ENCODE measurements around the gene NCK1.

NCK1 gene

DNA sequence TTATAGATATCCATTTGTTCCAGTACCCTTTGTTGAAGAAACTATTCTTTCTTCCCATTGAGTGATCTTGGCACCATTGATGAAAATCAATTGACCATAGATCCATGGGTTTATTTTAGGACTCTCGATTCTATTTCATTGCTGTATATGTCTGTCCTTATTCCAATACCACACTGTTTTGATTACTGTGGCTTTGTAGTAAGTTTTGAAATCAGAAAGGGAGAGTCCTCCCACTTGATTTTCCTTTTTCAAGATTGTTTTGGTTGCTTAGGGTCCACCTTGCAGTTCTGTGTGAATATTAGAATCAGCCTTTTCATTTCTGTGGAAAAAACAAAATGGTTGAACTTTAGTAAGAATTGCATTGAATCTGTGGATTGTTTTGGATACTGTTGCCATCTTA, 75.2 kb downstream of the NCK1 start:
- no peak for DNase-seq (ENCODE audit: low read depth)
- TF ChIP-seq, protein P1, sequence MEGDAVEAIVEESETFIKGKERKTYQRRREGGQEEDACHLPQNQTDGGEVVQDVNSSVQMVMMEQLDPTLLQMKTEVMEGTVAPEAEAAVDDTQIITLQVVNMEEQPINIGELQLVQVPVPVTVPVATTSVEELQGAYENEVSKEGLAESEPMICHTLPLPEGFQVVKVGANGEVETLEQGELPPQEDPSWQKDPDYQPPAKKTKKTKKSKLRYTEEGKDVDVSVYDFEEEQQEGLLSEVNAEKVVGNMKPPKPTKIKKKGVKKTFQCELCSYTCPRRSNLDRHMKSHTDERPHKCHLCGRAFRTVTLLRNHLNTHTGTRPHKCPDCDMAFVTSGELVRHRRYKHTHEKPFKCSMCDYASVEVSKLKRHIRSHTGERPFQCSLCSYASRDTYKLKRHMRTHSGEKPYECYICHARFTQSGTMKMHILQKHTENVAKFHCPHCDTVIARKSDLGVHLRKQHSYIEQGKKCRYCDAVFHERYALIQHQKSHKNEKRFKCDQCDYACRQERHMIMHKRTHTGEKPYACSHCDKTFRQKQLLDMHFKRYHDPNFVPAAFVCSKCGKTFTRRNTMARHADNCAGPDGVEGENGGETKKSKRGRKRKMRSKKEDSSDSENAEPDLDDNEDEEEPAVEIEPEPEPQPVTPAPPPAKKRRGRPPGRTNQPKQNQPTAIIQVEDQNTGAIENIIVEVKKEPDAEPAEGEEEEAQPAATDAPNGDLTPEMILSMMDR (conservative IDR thresholded peaks at IDR 0.05; ENCODE audit: low read depth, low read length), result no peak
- no peak overlapping the region for H3K4me3 ChIP-seq (ENCODE audit: low read depth, low read length)

DNA sequence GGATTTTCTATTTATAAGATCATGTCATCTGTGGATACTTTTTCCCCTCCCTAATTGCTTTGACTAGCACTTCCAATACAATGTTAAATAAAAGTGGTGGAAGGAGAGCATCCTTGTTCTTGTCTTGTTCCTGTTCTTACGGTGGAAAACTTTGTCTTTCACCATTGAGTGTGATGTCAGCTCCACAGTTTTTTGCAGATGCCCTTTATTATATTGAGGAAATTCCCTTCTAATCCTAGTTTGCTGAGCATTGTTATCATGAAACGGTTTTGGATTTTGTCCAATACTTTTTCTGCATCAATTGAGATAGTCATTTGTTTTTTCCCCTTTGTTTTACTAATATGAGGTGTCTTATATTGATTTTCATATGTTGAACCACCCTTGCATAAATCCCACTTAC, 75.8 kb downstream of the NCK1 start:
- no peak for DNase-seq (ENCODE audit: low read depth)
- no peak overlapping the region for H3K4me3 ChIP-seq (ENCODE audit: low read depth, low read length)
- TF ChIP-seq, protein P1 (conservative IDR thresholded peaks at IDR 0.05; ENCODE audit: low read depth, low read length), result no peak

DNA sequence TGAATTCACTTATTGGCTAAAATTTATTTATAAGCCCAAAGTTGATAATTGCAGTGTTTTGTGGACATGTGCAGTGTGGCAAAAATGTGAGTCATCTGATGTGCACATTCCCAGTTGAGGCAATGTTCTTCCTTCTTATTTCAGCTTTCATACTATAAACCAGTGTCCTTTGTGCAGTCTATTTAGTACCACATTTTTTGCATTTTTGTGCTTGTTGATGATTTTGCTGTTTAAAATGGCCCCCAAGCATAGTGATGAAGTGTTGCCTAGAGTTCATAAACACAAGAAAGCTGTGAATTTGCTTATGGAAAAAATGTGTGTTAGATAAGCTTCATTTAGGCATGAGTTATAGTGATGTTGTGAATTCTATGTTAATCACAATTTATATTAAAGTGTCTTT, 76.3 kb downstream of the NCK1 start:
- no peak overlapping the region for H3K4me3 ChIP-seq (ENCODE audit: low read depth, low read length)
- DNase-seq (ENCODE audit: low read depth), result peak; percentile 72
- TF ChIP-seq, protein P1 (conservative IDR thresholded peaks at IDR 0.05; ENCODE audit: low read depth, low read length), result no peak

DNA sequence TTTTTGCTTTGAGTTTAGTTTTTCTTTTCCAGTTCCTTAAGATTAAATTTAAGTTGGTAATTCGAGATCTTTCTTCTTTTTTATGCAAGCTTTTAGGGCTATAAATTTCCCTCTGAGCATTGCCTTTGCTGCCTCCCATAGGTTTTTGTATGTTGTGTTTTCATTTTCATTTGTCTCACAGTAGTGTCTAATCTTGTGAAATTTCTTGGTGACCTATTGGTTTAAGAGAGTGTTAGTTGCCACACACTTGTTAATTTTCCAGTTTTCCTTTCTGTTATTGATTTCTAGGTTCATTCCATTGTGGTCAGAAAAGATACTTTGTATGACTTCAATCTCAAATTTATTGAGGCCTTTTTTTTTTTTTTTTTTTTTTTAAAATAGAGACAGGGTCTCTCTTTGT, 77.5 kb downstream of the NCK1 start:
- TF ChIP-seq, protein P1 (conservative IDR thresholded peaks at IDR 0.05; ENCODE audit: low read depth, low read length), result no peak
- DNase-seq (ENCODE audit: low read depth), result no peak
- H3K4me3 ChIP-seq (ENCODE audit: low read depth, low read length), result no peak overlapping the region

DNA sequence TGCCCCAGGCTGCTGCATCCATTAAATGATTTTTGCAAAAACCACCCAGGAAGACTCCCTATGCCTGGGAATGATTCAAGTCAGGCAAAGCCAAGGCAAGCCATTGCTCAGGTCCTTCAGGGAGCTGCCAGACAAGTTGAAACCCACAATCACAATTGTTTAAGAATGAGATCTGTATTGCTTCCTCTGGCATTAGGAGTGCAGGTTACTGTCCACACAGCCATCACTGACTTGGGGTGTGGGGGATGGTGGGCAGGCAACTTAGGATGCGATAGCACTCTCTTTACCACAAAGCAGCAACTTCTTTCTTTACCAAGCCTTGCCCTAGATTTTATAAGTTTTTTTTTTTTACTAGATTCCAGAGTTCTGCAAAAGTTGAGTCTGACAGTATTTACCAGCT, 80.8 kb downstream of the NCK1 start:
- no peak overlapping the region for H3K4me3 ChIP-seq (ENCODE audit: low read depth, low read length)
- DNase-seq (ENCODE audit: low read depth), result no peak
- TF ChIP-seq, protein P1 (conservative IDR thresholded peaks at IDR 0.05; ENCODE audit: low read depth, low read length), result no peak

DNA sequence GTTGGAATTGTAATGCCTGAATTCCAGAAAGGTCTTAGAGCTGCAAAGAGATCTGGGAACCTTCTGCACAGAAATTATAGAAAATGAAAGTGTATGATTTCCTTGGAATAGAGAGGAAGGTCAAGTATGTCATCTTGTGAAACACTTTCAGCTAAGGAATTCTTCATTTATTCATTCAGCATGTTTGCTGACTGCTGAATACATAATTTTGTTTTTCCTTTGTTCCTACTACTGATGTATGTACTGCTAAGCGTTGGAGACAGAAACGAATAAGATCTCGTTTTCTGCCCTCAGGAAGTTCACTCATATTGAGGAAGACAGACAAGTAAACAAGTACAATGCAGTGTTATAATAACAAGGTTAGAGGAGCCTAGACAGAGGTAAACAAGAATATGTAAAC, 81.4 kb downstream of the NCK1 start:
- no peak for DNase-seq (ENCODE audit: low read depth)
- no peak overlapping the region for H3K4me3 ChIP-seq (ENCODE audit: low read depth, low read length)
- TF ChIP-seq, protein P1 (conservative IDR thresholded peaks at IDR 0.05; ENCODE audit: low read depth, low read length), result no peak

DNA sequence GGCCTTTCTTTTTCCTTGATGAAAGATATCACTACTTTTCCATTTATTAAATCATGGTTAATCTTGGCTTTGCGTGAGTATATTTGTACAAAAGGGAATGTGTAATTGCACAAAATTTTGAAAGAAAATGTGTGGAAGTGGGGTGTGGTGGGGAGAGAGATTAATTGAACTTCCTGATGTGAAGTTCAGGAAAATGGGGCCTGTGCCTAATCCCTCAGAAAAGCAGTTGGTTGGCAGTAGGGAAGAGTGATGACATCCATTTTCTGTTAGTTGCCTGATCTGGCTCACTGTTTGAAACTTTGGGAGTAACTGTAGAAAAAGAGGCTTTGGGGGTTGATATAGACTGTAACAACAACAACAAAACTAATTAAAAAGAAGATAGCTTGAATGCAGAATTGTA, 85.0 kb downstream of the NCK1 start:
- no peak for DNase-seq (ENCODE audit: low read depth)
- no peak overlapping the region for H3K4me3 ChIP-seq (ENCODE audit: low read depth, low read length)
- TF ChIP-seq, protein P1 (conservative IDR thresholded peaks at IDR 0.05; ENCODE audit: low read depth, low read length), result no peak

Measured in choroid plexus epithelial cell (primary cell).